Suprapubic skin (tissue), 4 donors: Measurements from ENCODE around the gene TRIM15. TPM values are rescaled to one million over a fixed set of nuclear protein-coding genes. Genes with fewer than 3 reads are reported as not detected.

ENCODE experiments used
- DNase-seq, 2 donors: peaks; one replicate each; pipeline ENCODE4 v3.0.0-alpha.2; 2019; ENCODE audit warnings: low spot score in 2 of 2
- H3K27ac ChIP-seq: fragments of 200-600 bp; sonication (generic); one replicate; pipeline ENCODE4 v1.5.1; 2019
- H3K27me3 ChIP-seq: fragments of 200-600 bp; sonication (generic); one replicate; pipeline ENCODE4 v1.5.1; 2019
- H3K36me3 ChIP-seq: fragments of 200-600 bp; sonication (generic); one replicate; pipeline ENCODE4 v1.5.1; 2019
- H3K4me1 ChIP-seq: fragments of 200-600 bp; sonication (generic); one replicate; pipeline ENCODE4 v1.5.1; 2019
- H3K4me3 ChIP-seq: fragments of 200-600 bp; sonication (generic); one replicate; pipeline ENCODE4 v1.5.1; 2019; ENCODE audit warnings: mild to moderate bottlenecking
- H3K9me3 ChIP-seq: fragments of 200-600 bp; sonication (generic); one replicate; pipeline ENCODE4 v1.5.1; 2019
- EP300 ChIP-seq: sonication (generic); formaldehyde crosslinking; IDR thresholded peaks from one replicate; pipeline ENCODE4 v1.6.1; 2017; ENCODE audit warnings: antibody characterized with exemption
- POLR2A ChIP-seq, 2 donors: fragments of 450-650 bp; IDR thresholded peaks; one replicate each; pipeline ENCODE4 v1.6.1; 2017; ENCODE audit warnings: antibody characterized with exemption in 2 of 2, mild to moderate bottlenecking in 2 of 2, moderate library complexity in 2 of 2
- POLR2AphosphoS5 ChIP-seq, 3 donors: sonication (generic); formaldehyde crosslinking; IDR thresholded peaks; one replicate each; pipeline ENCODE4 v1.6.1; 2017; ENCODE audit warnings: antibody characterized with exemption in 3 of 3
- WGBS: methylation state at CpG from one replicate; pipeline ENCODE4 v1.1.5; 2018; 5-methylcytosine and 5-hydroxymethylcytosine counted together
- total RNA-seq, 4 donors: library from RNA; depleted of rRNA; stranded (reverse); fragments of >200 nt; gene quantifications; one replicate each; pipeline ENCODE4 v1.1.0, GENCODE V29; 2016
- TF ChIP-seq, protein P1 (sequence below), 2 donors: fragments of 200-600 bp in 1 of 2; fragments of 450-650 bp in 1 of 2; sonication (generic) in 1 of 2; IDR thresholded peaks; one replicate each; pipeline ENCODE4 v1.5.1; 2016 to 2019; ENCODE audit warnings: antibody characterized with exemption in 2 of 2, mild to moderate bottlenecking in 1 of 2, moderate library complexity in 1 of 2

Gene TRIM15
- total RNA-seq, 4 donors from 2014 or later, result 0.19 to 1.6 (median 0.73) TPM

DNA sequence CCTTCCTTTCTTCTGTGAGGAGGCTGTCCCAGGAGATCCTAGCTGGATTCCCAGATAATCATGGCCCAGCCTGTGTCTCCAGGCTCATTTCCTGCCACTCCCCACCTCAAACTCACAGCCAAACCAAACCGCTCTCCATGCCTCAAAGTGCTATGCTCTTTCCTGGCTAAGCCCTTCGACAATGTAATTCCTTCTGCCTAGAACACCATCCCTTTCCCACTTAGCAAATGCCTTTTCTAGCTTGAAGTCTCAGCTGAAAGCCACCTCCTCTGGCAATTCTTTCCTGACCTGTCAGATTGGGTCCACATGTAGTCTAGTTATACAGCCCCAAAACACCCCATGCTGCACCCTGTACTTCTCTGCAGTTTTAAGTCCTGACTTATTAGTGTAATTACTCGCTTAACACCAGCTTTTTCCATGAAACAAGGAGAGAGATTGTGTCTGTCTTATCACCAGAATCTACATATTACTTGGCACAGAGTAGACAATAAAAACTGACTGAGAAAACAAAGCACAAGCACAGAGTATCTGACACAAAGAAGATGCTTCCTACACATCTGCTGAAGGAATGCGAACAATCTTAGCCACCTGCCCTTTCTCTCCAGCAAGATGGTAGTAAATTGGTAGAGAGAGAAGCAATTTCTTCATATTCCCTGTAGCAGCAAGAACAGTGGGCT is 44.4 kb downstream of the TRIM15 start:
- Histone ChIP-seq H3K36me3 (no peaks in the 10 kb centered on the region), H3K9me3 (no peaks in the 10 kb centered on the region), H3K4me1 (peaks cover 65% of the 10 kb centered on the region), H3K27ac (peak overlapping the region; percentile 13), H3K27me3 (no peaks in the 10 kb centered on the region), H3K4me3 (no peak overlapping the region)
- WGBS, result 25% methylated on average over 4 of the region's 4 CpGs
- no peak for DNase-seq
- no peak for TF ChIP-seq POLR2AphosphoS5 (IDR thresholded peaks at IDR 0.05)
- TF ChIP-seq EP300, result no peak
- no peak for TF ChIP-seq POLR2A (IDR thresholded peaks at IDR 0.05)
- TF ChIP-seq, protein P1, sequence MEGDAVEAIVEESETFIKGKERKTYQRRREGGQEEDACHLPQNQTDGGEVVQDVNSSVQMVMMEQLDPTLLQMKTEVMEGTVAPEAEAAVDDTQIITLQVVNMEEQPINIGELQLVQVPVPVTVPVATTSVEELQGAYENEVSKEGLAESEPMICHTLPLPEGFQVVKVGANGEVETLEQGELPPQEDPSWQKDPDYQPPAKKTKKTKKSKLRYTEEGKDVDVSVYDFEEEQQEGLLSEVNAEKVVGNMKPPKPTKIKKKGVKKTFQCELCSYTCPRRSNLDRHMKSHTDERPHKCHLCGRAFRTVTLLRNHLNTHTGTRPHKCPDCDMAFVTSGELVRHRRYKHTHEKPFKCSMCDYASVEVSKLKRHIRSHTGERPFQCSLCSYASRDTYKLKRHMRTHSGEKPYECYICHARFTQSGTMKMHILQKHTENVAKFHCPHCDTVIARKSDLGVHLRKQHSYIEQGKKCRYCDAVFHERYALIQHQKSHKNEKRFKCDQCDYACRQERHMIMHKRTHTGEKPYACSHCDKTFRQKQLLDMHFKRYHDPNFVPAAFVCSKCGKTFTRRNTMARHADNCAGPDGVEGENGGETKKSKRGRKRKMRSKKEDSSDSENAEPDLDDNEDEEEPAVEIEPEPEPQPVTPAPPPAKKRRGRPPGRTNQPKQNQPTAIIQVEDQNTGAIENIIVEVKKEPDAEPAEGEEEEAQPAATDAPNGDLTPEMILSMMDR (IDR thresholded peaks at IDR 0.05), result no peak

DNA sequence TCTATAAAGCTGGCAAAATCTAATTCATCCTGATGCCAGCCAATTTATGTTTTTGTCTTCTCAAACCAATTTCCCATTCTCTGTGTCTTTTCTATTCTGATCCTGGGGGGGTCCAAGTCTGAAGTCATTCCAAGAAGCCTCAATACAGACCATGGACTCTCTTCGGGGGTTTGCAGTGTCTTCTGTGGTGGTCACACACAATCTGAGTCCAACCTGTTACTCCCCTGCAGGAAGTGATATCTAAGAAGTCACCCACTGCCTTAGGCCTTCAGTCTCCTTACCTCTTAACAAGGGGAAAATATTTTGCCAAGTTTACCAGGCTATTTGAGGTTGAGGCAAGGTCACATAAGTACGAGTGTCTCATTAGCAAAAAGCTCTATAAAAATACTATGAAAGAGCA is 48.0 kb downstream of the TRIM15 start:
- Histone ChIP-seq H3K36me3 (no peaks in the 10 kb centered on the region), H3K9me3 (no peaks in the 10 kb centered on the region), H3K4me3 (no peak overlapping the region), H3K4me1 (peaks cover 63% of the 10 kb centered on the region), H3K27ac (no peak overlapping the region), H3K27me3 (no peaks in the 10 kb centered on the region)
- 45% methylated on average over 2 of the region's 2 CpGs for WGBS
- no peak for DNase-seq
- TF ChIP-seq POLR2A (IDR thresholded peaks at IDR 0.05) (no peak), EP300 (no peak), POLR2AphosphoS5 (IDR thresholded peaks at IDR 0.05) (no peak)
- TF ChIP-seq, protein P1 (IDR thresholded peaks at IDR 0.05), result no peak

DNA sequence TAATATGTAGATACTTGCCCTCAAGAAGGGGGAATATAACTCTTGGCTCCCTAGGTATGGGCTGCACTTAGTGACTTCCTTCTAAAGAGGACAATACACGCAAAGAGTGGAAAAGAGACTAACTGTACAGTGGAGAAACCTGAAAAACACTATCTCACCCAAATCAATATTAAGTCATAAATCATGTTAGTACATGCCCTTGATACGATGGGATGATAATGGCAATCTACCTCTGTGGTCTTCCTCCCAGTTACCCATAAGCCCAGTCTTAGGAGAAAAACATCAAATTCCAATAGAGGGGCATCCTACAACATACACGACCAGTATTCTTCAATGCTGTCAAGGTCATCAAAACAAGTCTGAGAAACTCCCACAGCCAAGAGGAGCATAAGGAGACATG is 48.6 kb downstream of the TRIM15 start:
- Histone ChIP-seq H3K4me1 (peaks cover 57% of the 10 kb centered on the region), H3K27ac (no peak overlapping the region), H3K27me3 (no peaks in the 10 kb centered on the region), H3K36me3 (no peaks in the 10 kb centered on the region), H3K4me3 (peak overlapping the region; percentile 95), H3K9me3 (no peaks in the 10 kb centered on the region)
- TF ChIP-seq, protein P1 (IDR thresholded peaks at IDR 0.05), result no peak
- TF ChIP-seq EP300 (no peak), POLR2A (IDR thresholded peaks at IDR 0.05) (no peak), POLR2AphosphoS5 (IDR thresholded peaks at IDR 0.05) (no peak)
- WGBS, result 25% methylated on average over 3 of the region's 3 CpGs
- DNase-seq, result no peak

DNA sequence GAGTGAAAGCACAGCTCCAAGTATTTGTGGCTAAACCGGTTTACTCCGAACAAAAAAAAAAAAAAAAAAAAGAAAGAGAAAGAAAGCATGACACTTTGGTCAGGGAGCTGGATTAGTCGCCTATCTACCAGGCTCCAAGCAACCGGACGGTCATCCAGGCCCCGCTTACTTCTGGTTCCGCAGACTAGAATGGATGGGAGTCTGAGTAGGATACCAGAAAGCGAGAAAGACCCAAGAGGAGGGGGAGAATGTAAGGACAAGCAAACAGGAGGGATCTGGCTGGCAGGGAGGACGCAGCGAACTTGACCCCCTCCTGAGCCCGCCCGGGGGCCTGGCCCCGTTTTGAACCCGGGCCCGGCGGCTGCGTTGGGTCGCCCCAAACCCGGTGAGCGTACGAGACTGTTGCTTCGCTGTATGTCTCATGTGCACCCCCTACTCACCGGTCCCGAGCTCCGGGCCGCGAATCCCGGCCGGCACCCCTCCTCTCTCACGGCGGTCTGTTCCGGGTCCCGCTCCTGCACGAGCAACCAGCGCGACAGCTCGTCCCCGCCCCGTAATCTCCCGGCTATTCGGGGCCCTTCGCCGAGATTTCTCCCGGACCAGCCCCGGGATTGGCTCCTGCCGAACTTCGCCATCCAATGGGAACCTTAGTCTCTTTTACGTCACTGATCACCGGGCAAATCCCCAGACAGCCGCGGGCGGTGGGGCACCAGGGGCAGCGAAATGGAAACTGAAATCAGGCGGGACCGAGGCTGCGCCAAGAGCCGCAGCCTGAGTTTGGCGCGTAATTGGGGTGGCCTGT is 49.7 kb downstream of the TRIM15 start, which contains the start of gene TRIM26:
Gene TRIM26, minus strand, starts transcription at position 542 of the 802 bp plus-strand sequence. CDS start 14,303 bp downstream, outside the sequence.
- peak; percentile 98 to 99 for DNase-seq
- Histone ChIP-seq H3K27me3 (no peaks in the 10 kb centered on the region), H3K27ac (peak within 1 kb of the TSS; percentile 98), H3K4me1 (peaks cover 45% of the 10 kb centered on the region), H3K36me3 (no peaks in the 10 kb centered on the region), H3K9me3 (no peaks in the 10 kb centered on the region), H3K4me3 (peak within 1 kb of the TSS; percentile 95)
- TF ChIP-seq, protein P1 (IDR thresholded peaks at IDR 0.05), result no peak
- TF ChIP-seq EP300 (no peak), POLR2AphosphoS5 (IDR thresholded peaks at IDR 0.05) (peak; percentile 26 to 81 (median 81)), POLR2A (IDR thresholded peaks at IDR 0.05) (peak; percentile 92 to 94)
- WGBS, result 0% methylated on average over 26 of the region's 59 CpGs

DNA sequence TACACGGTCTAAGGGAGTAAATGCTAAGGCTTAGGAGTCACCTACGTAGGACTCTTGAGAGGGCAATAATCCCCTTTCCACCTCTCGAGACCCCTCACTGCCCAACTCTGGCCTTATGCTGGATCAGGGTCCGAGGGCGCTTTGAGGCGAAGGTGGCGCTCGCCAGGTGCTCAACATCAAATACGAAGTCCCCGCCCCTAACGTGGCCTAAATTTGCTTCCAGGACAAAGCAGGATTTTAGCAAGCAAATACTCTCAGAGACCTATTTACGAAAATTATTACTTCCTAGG is 50.3 kb downstream of the TRIM15 start:
- peaks cover 40% of the 10 kb centered on the region for H3K4me1 ChIP-seq
- TF ChIP-seq POLR2A (IDR thresholded peaks at IDR 0.05) (no peak), EP300 (no peak), POLR2AphosphoS5 (IDR thresholded peaks at IDR 0.05) (no peak)
- TF ChIP-seq, protein P1 (IDR thresholded peaks at IDR 0.05), result no peak
- H3K36me3 ChIP-seq, result no peaks in the 10 kb centered on the region
- 0% methylated on average over 1 of the region's 12 CpGs for WGBS
- H3K9me3 ChIP-seq, result no peaks in the 10 kb centered on the region
- H3K4me3 ChIP-seq, result peak overlapping the region; percentile 95
- DNase-seq, result no peak
- H3K27ac ChIP-seq, result peak overlapping the region; percentile 98
- H3K27me3 ChIP-seq, result no peaks in the 10 kb centered on the region
